Vagina (tissue), 2 donors: ENCODE data around the gene MSI2. TPM values are rescaled to one million over a fixed set of nuclear protein-coding genes. Genes with fewer than 3 reads are reported as not detected.

Source experiments
- DNase-seq, 2 donors: peaks; one replicate each; pipeline ENCODE4 v3.0.0-alpha.2; 2017; ENCODE audit errors: extremely low spot score in 2 of 2
- H3K27ac ChIP-seq: fragments of 200-600 bp; sonication (generic); one replicate; pipeline ENCODE4 v1.5.1; 2019
- H3K27me3 ChIP-seq: fragments of 200-600 bp; sonication (generic); one replicate; pipeline ENCODE4 v1.5.1; 2019
- H3K36me3 ChIP-seq, 2 donors: fragments of 200-600 bp; sonication (generic); one replicate each; pipeline ENCODE4 v1.5.1; 2017 to 2019
- H3K4me1 ChIP-seq: fragments of 200-600 bp; sonication (generic); one replicate; pipeline ENCODE4 v1.5.1; 2019
- H3K4me3 ChIP-seq, 2 donors: fragments of 200-600 bp; sonication (generic); 1 replicate in 1 of 2; 2 replicates in 1 of 2; pipeline ENCODE4 v1.5.1; 2016 to 2019
- H3K9me3 ChIP-seq: fragments of 200-600 bp; sonication (generic); one replicate; pipeline ENCODE4 v1.5.1; 2019
- CTCF ChIP-seq, 3 experiments: fragments of 450-650 bp in 2 of 3; fragments of 200-600 bp in 1 of 3; sonication (generic) in 1 of 3; IDR thresholded peaks; one replicate each; pipeline ENCODE4 v1.5.1; 2017 to 2019; ENCODE audit warnings: antibody characterized with exemption in 3 of 3, mild to moderate bottlenecking in 2 of 3, moderate library complexity in 2 of 3
- POLR2A ChIP-seq, 2 donors: fragments of 450-650 bp; IDR thresholded peaks; one replicate each; pipeline ENCODE4 v1.6.1; 2017; ENCODE audit warnings: antibody characterized with exemption in 2 of 2, mild to moderate bottlenecking in 2 of 2, moderate library complexity in 2 of 2
- POLR2AphosphoS5 ChIP-seq, 2 donors: sonication (generic); formaldehyde crosslinking; IDR thresholded peaks; one replicate each; pipeline ENCODE4 v1.9.0; 2017; ENCODE audit warnings: antibody characterized with exemption in 2 of 2, mild to moderate bottlenecking in 2 of 2, low read depth in 1 of 2; ENCODE audit not compliant: insufficient read depth in 1 of 2
- intact Hi-C: fragments of 100-400 bp; cut with DNase I; formaldehyde crosslinking; loops from one replicate; pipeline ENCODE4 v1.15.1; 2023
- total RNA-seq: library from RNA; depleted of rRNA; stranded (reverse); fragments of >200 nt; gene quantifications from one replicate; pipeline ENCODE4 v1.2.3, GENCODE V29; 2016

MSI2 gene
- total RNA-seq, 1 donor from 2014 or later: 27.3 TPM

- Histone ChIP-seq H3K4me1 (peaks cover 26% of the 10 kb centered on the region), H3K27me3 (no peaks in the 10 kb centered on the region), H3K27ac (peak overlapping the region; percentile 66), H3K4me3 (peak overlapping the region; percentile 15 to 30), H3K9me3 (no peaks in the 10 kb centered on the region), H3K36me3 (no peaks in the 10 kb centered on the region)
- TF ChIP-seq POLR2AphosphoS5 (IDR thresholded peaks at IDR 0.05; ENCODE audit: insufficient read depth in 1 of 2, low read depth in 1 of 2) (peak in 1 of 2 donors; percentile 65), CTCF (IDR thresholded peaks at IDR 0.05) (no peak)
- intact Hi-C loops: no loop called here
- DNase-seq: peak in 1 of 2 donors; percentile 95
Observed at GRCh38 chr17:57577751-57578607, 321.7 kb downstream of the MSI2 start.

DNA sequence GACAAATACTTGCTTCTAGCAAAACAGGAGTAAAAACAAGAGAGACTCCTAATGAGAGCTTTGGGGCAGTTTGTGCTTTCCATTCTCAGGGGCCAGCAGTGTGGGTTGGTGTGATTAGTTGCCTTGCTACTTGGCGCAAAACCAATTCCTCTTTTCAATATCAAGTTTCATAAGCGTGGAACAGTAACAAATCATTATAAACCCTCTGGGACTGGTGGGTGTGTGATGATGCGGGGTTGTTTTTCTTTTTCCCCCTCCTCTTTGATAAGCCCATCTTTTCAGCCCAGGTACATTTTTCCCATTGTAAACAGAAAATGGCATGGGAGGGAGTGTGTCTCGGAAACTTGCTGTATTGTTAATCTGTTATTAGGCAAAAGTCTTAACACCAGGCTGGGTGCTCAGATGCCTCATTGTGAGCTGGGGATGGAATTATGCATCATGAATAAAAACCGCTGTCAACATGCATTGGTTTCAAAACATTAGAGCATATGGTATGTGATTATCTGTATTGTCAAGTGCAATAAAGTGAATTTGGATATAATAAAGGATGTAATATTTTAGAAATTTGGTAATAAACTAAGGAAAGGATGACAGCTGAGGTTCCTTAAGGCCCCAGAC lies 322.4 kb downstream of the MSI2 start:
- TF ChIP-seq CTCF (IDR thresholded peaks at IDR 0.05): no peak
- TF ChIP-seq POLR2A (IDR thresholded peaks at IDR 0.05): no peak
- no peak for TF ChIP-seq POLR2AphosphoS5 (IDR thresholded peaks at IDR 0.05; ENCODE audit: insufficient read depth in 1 of 2, low read depth in 1 of 2)
- Histone ChIP-seq H3K36me3 (no peaks in the 10 kb centered on the region), H3K4me1 (peaks cover 20% of the 10 kb centered on the region), H3K27ac (peak overlapping the region; percentile 66), H3K9me3 (no peaks in the 10 kb centered on the region), H3K4me3 (no peak overlapping the region), H3K27me3 (no peaks in the 10 kb centered on the region)
- no peak for DNase-seq
- intact Hi-C loops: no loop called here

GRCh38 chr17:57579245-57579644 lies 322.9 kb downstream of the MSI2 start:
- intact Hi-C loops: no loop called here
- Histone ChIP-seq H3K9me3 (no peaks in the 10 kb centered on the region), H3K4me1 (peaks cover 15% of the 10 kb centered on the region), H3K27ac (no peak overlapping the region), H3K36me3 (no peaks in the 10 kb centered on the region), H3K27me3 (no peaks in the 10 kb centered on the region), H3K4me3 (no peak overlapping the region)
- no peak for DNase-seq
- TF ChIP-seq CTCF (IDR thresholded peaks at IDR 0.05) (no peak), POLR2A (IDR thresholded peaks at IDR 0.05) (no peak), POLR2AphosphoS5 (IDR thresholded peaks at IDR 0.05; ENCODE audit: insufficient read depth in 1 of 2, low read depth in 1 of 2) (no peak)

DNA sequence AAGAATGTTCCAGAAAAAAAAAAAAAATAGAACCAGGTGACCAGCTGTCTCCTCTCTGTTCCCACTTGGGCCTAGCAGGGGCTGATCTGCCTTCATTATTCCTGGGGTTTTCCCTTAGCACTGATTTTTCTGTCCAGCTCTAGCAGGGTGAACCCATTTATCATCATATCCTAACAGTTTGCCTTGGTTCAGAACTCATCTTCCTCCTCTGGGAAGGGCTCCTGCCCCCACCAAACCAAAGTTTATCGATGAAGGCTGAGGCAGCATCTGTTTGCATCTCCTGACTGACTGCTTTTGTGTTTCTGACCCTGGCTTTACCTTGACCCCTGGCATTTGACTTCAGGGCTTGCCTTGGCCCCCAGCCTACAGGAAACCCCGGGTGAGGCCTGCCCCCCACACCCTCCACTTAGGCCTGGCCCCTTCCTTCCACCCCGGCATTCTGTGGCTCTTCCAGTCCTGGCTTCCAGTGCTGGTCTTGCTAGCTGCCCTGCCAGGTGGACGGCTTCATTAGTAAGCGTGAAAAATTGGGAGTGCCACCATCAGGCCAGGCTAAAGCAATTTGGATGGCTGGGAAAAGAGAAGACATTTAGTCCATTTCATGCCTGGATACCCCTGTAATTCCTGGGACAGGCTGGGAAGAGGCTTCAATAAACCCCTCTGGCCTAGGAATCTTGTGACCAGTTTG lies 323.9 kb downstream of the MSI2 start:
- intact Hi-C loops: no loop called here

More for the DNA sequence above, 323.9 kb downstream of the MSI2 start:
- Histone ChIP-seq H3K4me1 (peaks cover 10% of the 10 kb centered on the region), H3K4me3 (no peak overlapping the region), H3K9me3 (no peaks in the 10 kb centered on the region), H3K27ac (no peak overlapping the region), H3K27me3 (no peaks in the 10 kb centered on the region), H3K36me3 (no peaks in the 10 kb centered on the region)
- no peak for DNase-seq
- no peak for TF ChIP-seq POLR2A (IDR thresholded peaks at IDR 0.05)
- TF ChIP-seq POLR2AphosphoS5 (IDR thresholded peaks at IDR 0.05; ENCODE audit: insufficient read depth in 1 of 2, low read depth in 1 of 2): no peak
- TF ChIP-seq CTCF (IDR thresholded peaks at IDR 0.05): no peak
